Ishikawa (cell line): ENCODE data around the gene GRIN1.

Experiments
- CEBPB ChIP-seq: IDR thresholded peaks from 2 replicates; pipeline ENCODE4 v1.6.1; 2012
- CREB1 ChIP-seq: IDR thresholded peaks from 2 replicates; pipeline ENCODE4 v1.6.1; 2012; ENCODE audit warnings: low read depth
- EGR1 ChIP-seq: IDR thresholded peaks from 2 replicates; pipeline ENCODE4 v1.6.1; 2012
- EP300 ChIP-seq: IDR thresholded peaks from 2 replicates; pipeline ENCODE4 v1.6.1; 2012; ENCODE audit warnings: borderline replicate concordance
- FOXM1 ChIP-seq: IDR thresholded peaks from 2 replicates; pipeline ENCODE4 v1.6.1; 2012; ENCODE audit warnings: low read depth, borderline replicate concordance
- NFIC ChIP-seq: IDR thresholded peaks from 2 replicates; pipeline ENCODE4 v1.6.1; 2012
- RAD21 ChIP-seq: IDR thresholded peaks from 2 replicates; pipeline ENCODE4 v1.6.1; 2012; ENCODE audit warnings: low read depth
- TAF1 ChIP-seq: IDR thresholded peaks from 2 replicates; pipeline ENCODE4 v1.6.1; 2012; ENCODE audit warnings: low read depth, mild to moderate bottlenecking
- TCF12 ChIP-seq: IDR thresholded peaks from 2 replicates; pipeline ENCODE4 v1.6.1; 2012; ENCODE audit warnings: low read depth
- TEAD4 ChIP-seq: IDR thresholded peaks from 2 replicates; pipeline ENCODE4 v1.6.1; 2012
- YY1 ChIP-seq: IDR thresholded peaks from 2 replicates; pipeline ENCODE4 v1.6.1; 2012; ENCODE audit warnings: low read depth
- ZBTB7A ChIP-seq: IDR thresholded peaks from 2 replicates; pipeline ENCODE4 v1.6.1; 2012; ENCODE audit warnings: low read depth
- TF ChIP-seq, protein P1 (sequence below): IDR thresholded peaks from 2 replicates; pipeline ENCODE4 v1.6.1; 2012
- TF ChIP-seq, protein P2 (sequence below): IDR thresholded peaks from 2 replicates; pipeline ENCODE4 v1.6.1; 2012
- TF ChIP-seq, protein P3 (sequence below): IDR thresholded peaks from 2 replicates; pipeline ENCODE4 v1.6.1; 2012; ENCODE audit warnings: low read depth, mild to moderate bottlenecking

The GRIN1 gene

DNA sequence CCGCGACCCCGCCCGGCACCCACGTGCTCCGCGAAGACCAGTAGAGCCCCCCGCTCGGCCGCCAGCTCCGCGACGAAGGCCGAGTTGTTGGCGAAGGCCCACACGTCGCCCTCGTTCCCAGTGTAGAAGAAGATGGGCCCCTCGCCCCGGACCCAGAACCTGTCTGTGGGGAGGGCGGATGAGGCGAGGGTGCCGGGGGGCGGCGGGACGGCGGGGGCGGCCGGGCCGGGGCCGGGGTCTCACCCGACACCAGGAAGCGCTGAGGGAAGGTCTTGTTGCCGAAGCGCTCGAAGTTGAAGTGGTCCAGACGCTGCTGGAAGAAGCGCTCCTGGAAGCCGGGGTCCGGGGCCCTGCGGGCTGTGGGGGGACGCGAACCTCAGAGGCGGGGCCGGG is 24.7 kb upstream of the GRIN1 start:
- TF ChIP-seq TEAD4 = no peak
- TF ChIP-seq ZBTB7A = 0 out of 2 replicates have a peak, but pooled peaks have one; percentile 25

DNA sequence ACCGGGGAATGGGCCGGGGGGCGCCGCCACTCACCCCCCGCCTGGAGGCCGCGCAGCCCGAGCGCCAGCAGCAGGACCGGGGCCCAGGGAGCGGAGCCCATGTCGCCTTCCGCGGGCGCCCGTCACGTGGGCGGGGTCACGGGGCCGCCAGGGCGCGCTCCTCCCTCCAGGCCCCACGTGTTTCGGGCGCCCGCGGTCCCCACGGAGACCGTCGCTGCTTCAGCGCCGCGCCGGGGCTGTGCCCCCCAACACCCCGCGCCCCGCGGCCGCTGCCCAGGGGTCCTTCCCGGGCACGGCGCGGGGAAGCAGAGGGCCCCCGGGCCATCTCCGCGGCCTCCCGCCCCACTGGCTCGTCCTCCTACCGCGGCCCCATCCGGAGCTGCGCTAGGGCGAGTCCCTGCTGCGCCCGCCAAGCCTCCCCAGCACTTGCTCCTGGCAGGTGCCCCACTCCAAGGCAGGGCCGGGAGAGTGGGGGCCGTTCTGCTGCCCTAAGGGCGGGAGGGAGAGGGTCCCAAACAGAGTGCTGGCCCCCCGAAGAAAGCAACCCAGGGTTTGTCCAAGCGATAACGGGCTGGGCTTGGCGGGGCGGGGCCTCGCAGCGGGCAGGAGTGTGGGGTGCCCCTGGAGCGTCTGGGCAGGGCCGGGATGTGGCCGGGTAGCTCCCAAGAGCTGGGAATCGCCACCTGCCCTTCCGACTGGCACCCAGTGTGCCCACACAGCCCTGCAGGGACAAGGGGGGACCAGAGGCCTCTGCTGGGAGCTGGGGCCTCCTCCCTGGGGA is 24.2 kb upstream of the GRIN1 start, which contains the start of gene DPP7:
TSS of gene DPP7 (minus strand) at position 121 of the 781 bp plus-strand sequence. CDS start at position 101, 20 bp downstream.
- TF ChIP-seq, protein P1, sequence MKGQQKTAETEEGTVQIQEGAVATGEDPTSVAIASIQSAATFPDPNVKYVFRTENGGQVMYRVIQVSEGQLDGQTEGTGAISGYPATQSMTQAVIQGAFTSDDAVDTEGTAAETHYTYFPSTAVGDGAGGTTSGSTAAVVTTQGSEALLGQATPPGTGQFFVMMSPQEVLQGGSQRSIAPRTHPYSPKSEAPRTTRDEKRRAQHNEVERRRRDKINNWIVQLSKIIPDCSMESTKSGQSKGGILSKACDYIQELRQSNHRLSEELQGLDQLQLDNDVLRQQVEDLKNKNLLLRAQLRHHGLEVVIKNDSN = peak; percentile 95
- TF ChIP-seq, protein P2, sequence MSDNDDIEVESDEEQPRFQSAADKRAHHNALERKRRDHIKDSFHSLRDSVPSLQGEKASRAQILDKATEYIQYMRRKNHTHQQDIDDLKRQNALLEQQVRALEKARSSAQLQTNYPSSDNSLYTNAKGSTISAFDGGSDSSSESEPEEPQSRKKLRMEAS = peak; percentile 89
- TF ChIP-seq CEBPB = no peak
- peak; percentile 80 for TF ChIP-seq ZBTB7A
- peak; percentile 44; the same call in 1 of the 2 replicates for TF ChIP-seq YY1

DNA sequence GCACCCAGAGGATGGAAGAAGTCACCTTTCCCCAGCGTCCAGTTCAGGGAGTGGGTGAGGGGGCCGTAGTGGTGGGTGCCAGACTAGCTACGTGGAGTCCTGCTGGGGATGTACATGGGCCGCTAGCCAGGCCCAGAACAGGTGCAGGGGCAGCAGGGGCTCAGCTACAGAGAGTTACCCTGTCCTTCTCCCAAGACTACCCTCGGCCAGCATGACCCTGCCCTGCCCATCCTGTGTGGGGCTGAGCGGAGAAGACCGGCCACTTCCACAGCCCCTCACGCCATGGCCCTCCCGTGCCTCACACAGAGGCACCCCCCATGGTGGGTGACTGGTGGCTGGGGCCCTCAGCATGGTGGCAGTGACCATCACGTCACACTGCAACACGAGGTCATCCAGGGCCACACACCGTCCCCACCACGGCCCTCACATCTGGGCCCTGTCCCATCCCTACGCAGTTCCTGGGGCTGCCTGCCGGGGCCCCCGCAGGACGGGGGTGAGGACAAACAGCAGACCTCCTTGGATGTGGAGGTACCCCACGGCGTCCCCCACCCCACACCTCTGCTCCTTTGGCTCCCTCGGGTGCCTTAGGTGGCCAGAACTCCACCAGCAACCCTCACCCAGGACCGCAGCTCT is 23.4 kb upstream of the GRIN1 start:
- TF ChIP-seq FOXM1 (no peak), RAD21 (no peak), ZBTB7A (no peak), NFIC (no peak)

DNA sequence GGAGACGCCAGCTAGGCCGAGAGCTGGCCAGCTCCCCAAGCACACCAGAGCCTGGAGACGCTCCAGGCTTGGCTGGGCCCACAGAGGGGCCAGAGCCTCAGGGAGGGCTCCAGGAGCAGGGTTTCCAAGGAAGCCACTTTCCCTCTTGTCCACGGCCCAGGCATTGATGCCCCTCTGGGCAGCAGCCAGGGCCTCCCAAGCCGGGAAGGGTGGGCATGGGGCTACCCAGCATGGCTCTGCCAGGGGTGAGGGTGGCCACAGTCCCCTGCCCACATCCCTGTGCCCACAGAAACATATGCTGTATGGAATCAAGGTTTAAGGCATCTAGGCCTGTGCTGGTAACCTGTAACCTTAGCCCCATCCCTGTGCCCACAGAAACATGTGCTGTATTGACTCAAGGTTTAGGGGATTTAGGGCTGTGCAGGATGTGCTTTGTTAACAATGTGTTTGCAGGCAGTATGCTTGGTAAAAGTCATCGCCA is 22.9 kb upstream of the GRIN1 start:
- TF ChIP-seq EGR1 (no peak), CEBPB (no peak), TAF1 (no peak), CREB1 (no peak), TEAD4 (no peak), EP300 (no peak), TCF12 (no peak), RAD21 (no peak), YY1 (no peak), NFIC (no peak), FOXM1 (no peak), ZBTB7A (no peak)
- TF ChIP-seq, protein P3, sequence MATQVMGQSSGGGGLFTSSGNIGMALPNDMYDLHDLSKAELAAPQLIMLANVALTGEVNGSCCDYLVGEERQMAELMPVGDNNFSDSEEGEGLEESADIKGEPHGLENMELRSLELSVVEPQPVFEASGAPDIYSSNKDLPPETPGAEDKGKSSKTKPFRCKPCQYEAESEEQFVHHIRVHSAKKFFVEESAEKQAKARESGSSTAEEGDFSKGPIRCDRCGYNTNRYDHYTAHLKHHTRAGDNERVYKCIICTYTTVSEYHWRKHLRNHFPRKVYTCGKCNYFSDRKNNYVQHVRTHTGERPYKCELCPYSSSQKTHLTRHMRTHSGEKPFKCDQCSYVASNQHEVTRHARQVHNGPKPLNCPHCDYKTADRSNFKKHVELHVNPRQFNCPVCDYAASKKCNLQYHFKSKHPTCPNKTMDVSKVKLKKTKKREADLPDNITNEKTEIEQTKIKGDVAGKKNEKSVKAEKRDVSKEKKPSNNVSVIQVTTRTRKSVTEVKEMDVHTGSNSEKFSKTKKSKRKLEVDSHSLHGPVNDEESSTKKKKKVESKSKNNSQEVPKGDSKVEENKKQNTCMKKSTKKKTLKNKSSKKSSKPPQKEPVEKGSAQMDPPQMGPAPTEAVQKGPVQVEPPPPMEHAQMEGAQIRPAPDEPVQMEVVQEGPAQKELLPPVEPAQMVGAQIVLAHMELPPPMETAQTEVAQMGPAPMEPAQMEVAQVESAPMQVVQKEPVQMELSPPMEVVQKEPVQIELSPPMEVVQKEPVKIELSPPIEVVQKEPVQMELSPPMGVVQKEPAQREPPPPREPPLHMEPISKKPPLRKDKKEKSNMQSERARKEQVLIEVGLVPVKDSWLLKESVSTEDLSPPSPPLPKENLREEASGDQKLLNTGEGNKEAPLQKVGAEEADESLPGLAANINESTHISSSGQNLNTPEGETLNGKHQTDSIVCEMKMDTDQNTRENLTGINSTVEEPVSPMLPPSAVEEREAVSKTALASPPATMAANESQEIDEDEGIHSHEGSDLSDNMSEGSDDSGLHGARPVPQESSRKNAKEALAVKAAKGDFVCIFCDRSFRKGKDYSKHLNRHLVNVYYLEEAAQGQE = no peak
- TF ChIP-seq, protein P1 = no peak
- TF ChIP-seq, protein P2 = no peak

DNA sequence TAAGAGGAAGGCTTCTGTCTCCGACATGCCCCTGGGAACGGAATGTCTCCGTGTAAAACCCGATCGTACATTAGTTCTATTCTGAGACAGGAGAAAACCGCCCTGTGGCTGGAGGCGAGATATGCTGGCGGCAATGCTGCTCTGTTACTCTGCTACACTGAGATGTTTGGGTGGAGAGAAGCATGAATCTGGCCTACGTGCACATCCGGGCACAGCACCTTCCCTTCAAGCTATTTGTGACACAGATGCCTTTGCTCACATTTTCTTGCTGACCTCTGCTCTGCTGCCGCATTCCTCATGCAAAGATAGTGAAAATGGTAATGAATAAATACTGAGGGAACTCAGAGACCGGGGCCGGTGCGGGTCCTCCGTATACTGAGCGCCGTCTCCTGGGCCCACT is 22.2 kb upstream of the GRIN1 start:
- TF ChIP-seq, protein P1 = no peak
- TF ChIP-seq TEAD4 (no peak), YY1 (no peak), CEBPB (no peak), TCF12 (no peak), NFIC (no peak), TAF1 (no peak), EP300 (no peak), RAD21 (no peak)
- TF ChIP-seq, protein P3 = no peak
